ENCODE data around the gene ALPP. TPM values are rescaled to one million over a fixed set of nuclear protein-coding genes. Genes with fewer than 3 reads are reported as not detected.
"Not testable (repeated sequence)": the region's sequence is repeated elsewhere in the genome, so short reads cannot be mapped to it uniquely, and the experiment has no call there.

The ALPP gene
- total RNA-seq, 6 experiments from 2014 or later, result not detected

DNA sequence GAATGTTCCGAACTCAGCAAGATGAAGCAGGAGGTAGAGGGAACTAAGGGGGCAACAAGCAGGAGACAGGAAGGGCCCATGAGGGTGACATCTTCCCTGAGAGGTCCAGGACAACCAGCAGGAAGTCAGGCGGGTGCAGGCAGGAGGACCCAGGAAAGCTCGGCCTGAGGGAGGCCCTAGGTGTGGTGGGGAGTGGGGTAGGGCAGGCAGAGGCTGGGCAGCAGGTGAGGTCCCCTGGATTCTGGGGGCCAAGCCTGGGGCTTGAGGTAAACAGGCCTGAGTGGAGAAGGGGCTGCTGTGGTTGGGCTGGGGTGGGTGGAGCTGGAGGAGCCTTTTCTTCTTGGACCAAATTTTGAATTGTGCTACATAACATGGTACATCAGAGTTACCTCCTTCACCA is 24.0 kb downstream of the ALPP start:
- H3K9me3 Mint-ChIP-seq, result no peaks in the 10 kb centered on the region
- peaks cover 19% of the 10 kb centered on the region for H3K27me3 Mint-ChIP-seq (ENCODE audit: insufficient read depth)
- DNase-seq, result no peak
- H3K4me1 Mint-ChIP-seq (ENCODE audit: low read depth), result no peaks in the 10 kb centered on the region
- no peaks in the 10 kb centered on the region for H3K36me3 Mint-ChIP-seq (ENCODE audit: low read depth)
- no peak for TF ChIP-seq CTCF (IDR thresholded peaks at IDR 0.05)
- no peak overlapping the region for H3K4me3 Mint-ChIP-seq
- no peak overlapping the region for H3K27ac Mint-ChIP-seq

- H3K4me1 Mint-ChIP-seq (ENCODE audit: low read depth), result no peaks in the 10 kb centered on the region
- H3K27ac Mint-ChIP-seq, result no peak overlapping the region
These were observed 27.5 kb downstream of the ALPP start for GRCh38 chr2:232405943-232406510.

DNA sequence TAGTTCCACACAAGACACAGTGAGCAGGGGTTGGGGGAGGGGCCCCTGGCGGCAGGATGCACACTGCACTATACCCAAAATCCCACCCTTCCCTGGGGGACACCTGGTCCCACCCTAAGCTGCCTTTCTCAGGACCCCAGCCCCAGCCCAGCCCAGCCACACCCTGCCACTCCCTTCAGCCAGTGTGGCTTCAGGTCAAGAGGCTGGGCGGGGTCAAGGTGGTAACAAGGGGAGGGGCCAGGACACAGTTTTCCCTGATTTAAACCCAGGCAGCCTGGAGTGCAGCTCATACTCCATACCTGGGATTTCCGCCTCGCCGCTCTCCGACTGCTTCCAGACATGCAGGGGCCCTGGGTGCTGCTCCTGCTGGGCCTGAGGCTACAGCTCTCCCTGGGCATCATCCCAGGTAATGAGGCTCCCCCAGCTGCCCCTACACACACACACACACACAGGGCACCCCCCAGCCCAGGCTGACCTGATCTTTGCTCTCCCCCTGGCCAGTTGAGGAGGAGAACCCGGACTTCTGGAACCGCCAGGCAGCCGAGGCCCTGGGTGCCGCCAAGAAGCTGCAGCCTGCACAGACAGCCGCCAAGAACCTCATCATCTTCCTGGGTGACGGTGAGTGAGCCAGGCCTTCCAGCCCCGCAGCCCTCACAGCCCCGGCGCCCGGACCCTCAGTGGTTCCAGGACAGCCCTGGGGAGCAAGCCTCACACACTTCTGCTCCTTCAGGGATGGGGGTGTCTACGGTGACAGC is 28.2 kb downstream of the ALPP start, which contains the start of gene ALPG:
Gene ALPG (plus strand): TSS at position 289 of the 755 bp plus-strand sequence. CDS start 51 bp downstream, at position 340.
- H3K4me1 Mint-ChIP-seq (ENCODE audit: low read depth), result no peaks in the 10 kb centered on the region
- H3K36me3 Mint-ChIP-seq (ENCODE audit: low read depth), result no peaks in the 10 kb centered on the region
- H3K9me3 Mint-ChIP-seq, result no peaks in the 10 kb centered on the region
- TF ChIP-seq CTCF (IDR thresholded peaks at IDR 0.05), result no peak
- H3K4me3 Mint-ChIP-seq, result no peak within 1 kb of the TSS
- H3K27ac Mint-ChIP-seq, result no peak within 1 kb of the TSS
- DNase-seq, result no peak
- H3K27me3 Mint-ChIP-seq (ENCODE audit: insufficient read depth), result peaks cover 30% of the 10 kb centered on the region

More at GRCh38 chr2:232405943-232406510, 27.5 kb downstream of the ALPP start:
- TF ChIP-seq CTCF (IDR thresholded peaks at IDR 0.05), result no peak
- Mint-ChIP-seq H3K27me3 (ENCODE audit: insufficient read depth) (peaks cover 25% of the 10 kb centered on the region), H3K4me3 (no peak overlapping the region), H3K9me3 (no peaks in the 10 kb centered on the region), H3K36me3 (ENCODE audit: low read depth) (no peaks in the 10 kb centered on the region)
- no peak for DNase-seq

- H3K27me3 Mint-ChIP-seq (ENCODE audit: insufficient read depth), result peaks cover 27% of the 10 kb centered on the region
- H3K4me3 Mint-ChIP-seq; DNase-seq; H3K9me3 Mint-ChIP-seq; H3K36me3 Mint-ChIP-seq (ENCODE audit: low read depth); H3K4me1 Mint-ChIP-seq (ENCODE audit: low read depth); H3K27ac Mint-ChIP-seq: not testable (repeated sequence)
These were observed 29.0 kb downstream of the ALPP start for GRCh38 chr2:232407428-232408150.

GRCh38 chr2:232408269-232408668 is 29.7 kb downstream of the ALPP start:
- H3K27me3 Mint-ChIP-seq (ENCODE audit: insufficient read depth), result peaks cover 30% of the 10 kb centered on the region
- H3K9me3 Mint-ChIP-seq; H3K4me1 Mint-ChIP-seq (ENCODE audit: low read depth); DNase-seq; H3K36me3 Mint-ChIP-seq (ENCODE audit: low read depth); H3K27ac Mint-ChIP-seq; H3K4me3 Mint-ChIP-seq: not testable (repeated sequence)

DNA sequence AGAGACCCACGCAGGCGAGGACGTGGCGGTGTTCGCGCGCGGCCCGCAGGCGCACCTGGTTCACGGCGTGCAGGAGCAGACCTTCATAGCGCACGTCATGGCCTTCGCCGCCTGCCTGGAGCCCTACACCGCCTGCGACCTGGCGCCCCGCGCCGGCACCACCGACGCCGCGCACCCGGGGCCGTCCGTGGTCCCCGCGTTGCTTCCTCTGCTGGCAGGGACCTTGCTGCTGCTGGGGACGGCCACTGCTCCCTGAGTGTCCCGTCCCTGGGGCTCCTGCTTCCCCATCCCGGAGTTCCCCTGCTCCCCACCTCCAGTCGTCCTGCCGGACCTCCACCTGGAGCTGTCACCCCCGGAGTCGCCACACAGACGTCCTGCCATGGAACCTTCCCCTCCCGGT is 31.1 kb downstream of the ALPP start:
- H3K9me3 Mint-ChIP-seq; DNase-seq; H3K36me3 Mint-ChIP-seq (ENCODE audit: low read depth); H3K27ac Mint-ChIP-seq; H3K4me3 Mint-ChIP-seq; H3K4me1 Mint-ChIP-seq (ENCODE audit: low read depth): not testable (repeated sequence)
- peaks cover 43% of the 10 kb centered on the region for H3K27me3 Mint-ChIP-seq (ENCODE audit: insufficient read depth)

Measured in HFFc6 (cell line).